Measurements from ENCODE around the gene CUL5. TPM values are rescaled to one million over a fixed set of nuclear protein-coding genes. Genes with fewer than 3 reads are reported as not detected.

The CUL5 gene
- total RNA-seq, 1 donor from 2014 or later = 30.0 TPM

DNA sequence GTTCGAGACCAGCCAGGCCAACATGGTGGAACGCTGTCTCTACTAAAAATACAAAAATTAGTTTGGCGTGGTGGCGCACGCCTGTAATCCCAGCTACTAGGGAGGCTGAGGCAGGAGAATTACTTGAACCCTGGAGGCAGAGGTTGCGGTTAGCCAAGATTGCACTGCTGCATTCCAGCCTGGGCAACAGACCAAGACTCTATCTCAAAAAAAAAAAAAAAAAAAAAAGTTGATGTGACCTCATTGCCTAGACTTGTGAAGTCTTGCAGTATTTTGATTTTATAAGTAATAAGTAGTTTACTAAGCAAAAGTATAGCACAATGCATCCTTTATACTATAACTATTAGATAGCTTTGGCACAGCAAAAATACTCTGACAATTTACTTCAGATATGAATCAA, 9.9 kb upstream of the CUL5 start:
- Mint-ChIP-seq H3K36me3 (ENCODE audit: low read depth) (no peaks in the 10 kb centered on the region), H3K9me3 (ENCODE audit: low read depth) (peaks cover 4% of the 10 kb centered on the region), H3K27ac (ENCODE audit: unreplicated experiment) (no peak overlapping the region), H3K4me3 (ENCODE audit: unreplicated experiment) (no peak overlapping the region), H3K27me3 (ENCODE audit: low read depth) (peaks cover 16% of the 10 kb centered on the region), H3K4me1 (ENCODE audit: low read depth) (no peaks in the 10 kb centered on the region)
- DNase-seq (ENCODE audit: low spot score) = no peak
- TF ChIP-seq CTCF (IDR thresholded peaks at IDR 0.05) = no peak

DNA sequence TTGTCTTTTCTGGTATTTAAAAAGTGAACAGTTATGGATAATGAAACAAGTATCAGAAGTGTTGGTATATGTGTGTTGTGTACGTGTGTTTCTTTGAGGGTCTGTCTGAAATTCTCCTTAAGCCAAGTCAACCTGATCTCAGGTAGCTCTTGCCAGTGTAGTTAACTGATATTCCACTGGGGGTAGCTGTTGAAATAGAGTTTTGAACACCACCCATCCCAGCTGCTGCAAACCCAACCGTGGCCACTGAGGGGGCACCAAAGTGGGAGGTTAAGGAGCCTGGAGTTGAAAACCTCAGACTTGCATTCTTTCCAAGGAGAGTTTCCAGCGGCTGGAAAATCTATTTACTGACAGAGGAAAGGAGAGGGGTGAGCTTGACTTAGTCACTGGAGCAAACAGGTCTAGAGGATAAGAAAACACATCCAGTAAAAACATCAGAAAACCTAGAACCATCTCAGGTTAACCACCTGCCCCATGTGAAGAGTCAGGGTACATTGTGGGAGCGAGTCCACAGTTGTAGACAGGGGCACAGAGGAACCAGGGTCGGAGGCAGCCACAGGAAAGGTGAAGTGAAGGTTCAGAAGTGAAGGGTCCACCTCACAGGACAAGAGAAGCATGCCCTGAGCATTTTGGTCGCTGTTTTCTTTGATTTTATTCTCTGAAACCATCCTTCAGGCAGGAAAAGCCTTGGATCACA, 8.8 kb upstream of the CUL5 start:
- H3K27me3 Mint-ChIP-seq (ENCODE audit: low read depth) = peaks cover 13% of the 10 kb centered on the region
- no peaks in the 10 kb centered on the region for H3K36me3 Mint-ChIP-seq (ENCODE audit: low read depth)
- TF ChIP-seq CTCF (IDR thresholded peaks at IDR 0.05) = peak; percentile 58
- no peak overlapping the region for H3K4me3 Mint-ChIP-seq (ENCODE audit: unreplicated experiment)
- no peak for DNase-seq (ENCODE audit: low spot score)
- H3K4me1 Mint-ChIP-seq (ENCODE audit: low read depth) = no peaks in the 10 kb centered on the region
- peaks cover 4% of the 10 kb centered on the region for H3K9me3 Mint-ChIP-seq (ENCODE audit: low read depth)
- H3K27ac Mint-ChIP-seq (ENCODE audit: unreplicated experiment) = no peak overlapping the region

DNA sequence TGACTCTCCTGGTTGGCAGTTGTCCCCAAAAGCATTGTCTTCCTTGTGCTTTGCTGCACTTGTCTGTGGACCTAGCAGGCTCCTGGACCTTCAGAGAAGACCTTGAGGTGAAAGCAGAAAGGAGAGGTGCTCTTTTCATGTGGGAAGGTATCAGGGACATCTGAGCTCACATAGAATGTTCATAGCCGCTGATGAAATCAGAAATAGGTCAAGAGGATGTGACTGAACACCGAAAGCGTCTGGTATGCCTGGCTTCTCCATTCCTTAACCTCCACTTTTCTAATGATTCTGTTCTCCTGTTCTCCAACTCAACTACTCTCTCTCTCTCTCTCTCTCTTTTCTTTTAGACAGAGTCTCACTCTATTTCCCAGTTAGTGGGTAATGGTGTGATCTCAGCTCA, 6.2 kb upstream of the CUL5 start:
- no peak for DNase-seq (ENCODE audit: low spot score)
- no peak overlapping the region for H3K27ac Mint-ChIP-seq (ENCODE audit: unreplicated experiment)
- no peaks in the 10 kb centered on the region for H3K36me3 Mint-ChIP-seq (ENCODE audit: low read depth)
- H3K27me3 Mint-ChIP-seq (ENCODE audit: low read depth) = peaks cover 3% of the 10 kb centered on the region
- no peaks in the 10 kb centered on the region for H3K4me1 Mint-ChIP-seq (ENCODE audit: low read depth)
- H3K9me3 Mint-ChIP-seq (ENCODE audit: low read depth) = peaks cover 4% of the 10 kb centered on the region
- H3K4me3 Mint-ChIP-seq (ENCODE audit: unreplicated experiment) = no peak overlapping the region
- TF ChIP-seq CTCF (IDR thresholded peaks at IDR 0.05) = no peak

DNA sequence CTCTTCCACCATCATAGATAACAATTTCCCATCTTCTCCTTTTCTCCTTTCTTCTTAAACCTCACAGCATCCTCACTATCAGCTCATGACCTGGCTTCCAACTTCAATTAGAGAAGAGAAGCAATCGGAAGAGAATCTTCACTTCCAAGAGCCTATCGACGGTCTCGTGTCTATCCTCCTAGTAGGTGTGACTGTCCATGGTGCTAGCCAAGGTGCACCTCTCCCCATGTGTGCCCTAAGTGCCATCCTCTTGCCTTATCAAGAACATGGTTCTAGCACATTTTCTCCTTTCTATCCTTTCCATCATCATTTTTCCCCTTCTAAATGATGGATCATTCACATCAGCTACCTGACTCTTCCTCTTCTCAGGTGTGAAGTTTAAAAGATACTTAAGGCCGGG, 5.1 kb upstream of the CUL5 start:
- H3K4me3 Mint-ChIP-seq (ENCODE audit: unreplicated experiment) = no peak overlapping the region
- H3K36me3 Mint-ChIP-seq (ENCODE audit: low read depth) = no peaks in the 10 kb centered on the region
- H3K4me1 Mint-ChIP-seq (ENCODE audit: low read depth) = peaks cover 3% of the 10 kb centered on the region
- H3K9me3 Mint-ChIP-seq (ENCODE audit: low read depth) = peaks cover 4% of the 10 kb centered on the region
- DNase-seq (ENCODE audit: low spot score) = no peak
- TF ChIP-seq CTCF (IDR thresholded peaks at IDR 0.05) = no peak
- H3K27me3 Mint-ChIP-seq (ENCODE audit: low read depth) = peaks cover 3% of the 10 kb centered on the region
- H3K27ac Mint-ChIP-seq (ENCODE audit: unreplicated experiment) = no peak overlapping the region

GRCh38 chr11:108007819-108008218, 879 bp upstream of the CUL5 start:
- Mint-ChIP-seq H3K4me1 (ENCODE audit: low read depth) (peaks cover 10% of the 10 kb centered on the region), H3K9me3 (ENCODE audit: low read depth) (peaks cover 4% of the 10 kb centered on the region), H3K27me3 (ENCODE audit: low read depth) (peaks cover 2% of the 10 kb centered on the region), H3K36me3 (ENCODE audit: low read depth) (no peaks in the 10 kb centered on the region), H3K4me3 (ENCODE audit: unreplicated experiment) (no peak overlapping the region), H3K27ac (ENCODE audit: unreplicated experiment) (no peak overlapping the region)
- no peak for DNase-seq (ENCODE audit: low spot score)
- no peak for TF ChIP-seq CTCF (IDR thresholded peaks at IDR 0.05)
